ENCODE measurements around the gene E2F1.

E2F1 gene

DNA sequence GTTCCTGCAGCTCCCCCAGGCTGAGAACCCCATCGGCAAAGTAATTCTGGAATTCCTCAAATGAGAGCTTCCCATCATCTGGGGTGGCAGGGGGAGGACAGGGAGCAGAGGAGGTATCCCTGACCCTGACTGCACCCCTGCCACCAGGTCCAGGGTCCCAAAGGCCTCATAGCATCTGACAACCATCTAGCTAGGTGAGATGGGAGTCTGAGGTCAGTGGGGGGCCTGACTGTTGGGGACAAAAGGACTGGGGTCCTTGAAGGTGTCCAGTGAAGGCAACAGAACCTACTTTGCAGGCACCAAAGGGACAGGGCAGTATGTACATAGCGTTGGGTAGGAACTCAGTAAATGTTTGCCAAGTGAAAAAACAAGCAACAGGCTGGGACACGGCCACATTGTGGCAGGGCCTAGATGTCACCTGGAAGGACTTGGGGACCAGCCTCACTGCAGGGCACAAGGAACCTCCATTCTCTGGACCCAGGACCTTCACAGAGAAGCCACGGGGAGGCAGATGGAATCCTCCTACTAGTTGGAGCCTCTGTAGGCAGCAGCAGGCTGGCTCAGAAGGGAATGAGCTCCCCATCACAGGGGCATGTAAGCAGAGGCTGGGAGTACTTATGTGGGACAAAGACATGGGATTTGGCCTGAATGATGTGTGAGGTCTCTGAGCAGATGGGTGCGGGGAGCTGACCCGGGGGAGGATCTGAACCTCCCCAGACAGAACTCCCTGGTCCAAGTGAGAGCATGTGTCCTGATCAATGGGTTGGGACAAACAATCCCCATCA lies 15.3 kb downstream of the E2F1 start:
- no peak for DNase-seq

- no peak for DNase-seq
These were observed 16.1 kb downstream of the E2F1 start for GRCh38 chr20:33669873-33670640.

GRCh38 chr20:33669224-33669623 lies 17.0 kb downstream of the E2F1 start:
- DNase-seq, result no peak

DNA sequence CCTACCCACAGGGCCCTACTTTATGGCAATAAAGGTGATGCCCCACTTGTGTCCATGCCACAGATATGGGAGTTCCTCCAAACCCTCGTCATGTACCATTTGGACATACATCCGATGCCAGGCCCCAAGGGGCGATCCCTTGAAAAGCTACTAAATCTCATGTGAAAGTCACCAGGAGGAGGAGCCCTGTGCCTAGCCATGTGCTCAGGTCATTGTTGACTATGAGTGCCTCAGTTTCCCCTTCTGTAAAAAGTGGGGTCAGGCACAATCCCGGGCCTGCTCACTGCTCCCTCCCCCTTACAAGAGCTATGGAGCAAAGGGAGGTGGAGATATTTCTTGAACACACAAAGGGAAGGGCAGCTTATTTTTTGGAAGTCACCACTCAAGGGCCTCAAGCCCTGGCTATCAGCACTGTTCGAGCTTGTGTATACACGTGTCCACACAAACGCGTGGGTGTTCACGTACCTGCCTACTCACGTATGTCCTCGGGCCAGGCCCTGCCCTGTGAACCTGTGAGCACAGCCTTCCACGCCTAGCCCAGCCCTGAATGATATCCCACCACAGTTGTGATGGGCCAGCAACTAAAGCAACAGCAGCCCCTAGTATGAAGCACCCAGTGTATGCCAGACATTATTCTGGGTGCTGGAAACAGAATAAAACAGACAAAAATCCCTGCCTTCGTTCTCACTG lies 17.6 kb downstream of the E2F1 start:
- no peak for DNase-seq

GRCh38 chr20:33667676-33668465 lies 18.3 kb downstream of the E2F1 start:
- no peak for DNase-seq

DNA sequence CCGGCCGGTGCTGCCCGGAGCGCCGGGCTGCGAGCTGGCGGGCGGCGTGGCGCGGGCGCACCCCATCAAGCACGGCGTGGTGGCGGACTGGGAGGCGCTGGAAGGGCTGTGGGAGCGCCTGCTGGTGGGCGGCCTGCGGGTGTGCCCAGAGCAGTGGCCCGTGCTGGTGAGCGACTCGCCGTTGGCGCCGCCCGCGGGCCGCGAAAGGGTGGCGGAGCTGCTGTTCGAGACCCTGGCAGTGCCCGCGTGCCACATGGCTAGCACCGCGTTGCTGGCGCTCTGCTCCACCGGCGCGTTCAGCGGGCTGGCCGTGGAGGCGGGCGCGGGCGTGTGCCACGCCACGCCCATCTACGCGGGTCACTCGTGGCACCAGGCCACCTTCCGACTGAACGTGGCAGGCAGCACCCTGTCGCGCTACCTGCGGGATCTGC lies 18.9 kb downstream of the E2F1 start:
- no peak for DNase-seq

DNA sequence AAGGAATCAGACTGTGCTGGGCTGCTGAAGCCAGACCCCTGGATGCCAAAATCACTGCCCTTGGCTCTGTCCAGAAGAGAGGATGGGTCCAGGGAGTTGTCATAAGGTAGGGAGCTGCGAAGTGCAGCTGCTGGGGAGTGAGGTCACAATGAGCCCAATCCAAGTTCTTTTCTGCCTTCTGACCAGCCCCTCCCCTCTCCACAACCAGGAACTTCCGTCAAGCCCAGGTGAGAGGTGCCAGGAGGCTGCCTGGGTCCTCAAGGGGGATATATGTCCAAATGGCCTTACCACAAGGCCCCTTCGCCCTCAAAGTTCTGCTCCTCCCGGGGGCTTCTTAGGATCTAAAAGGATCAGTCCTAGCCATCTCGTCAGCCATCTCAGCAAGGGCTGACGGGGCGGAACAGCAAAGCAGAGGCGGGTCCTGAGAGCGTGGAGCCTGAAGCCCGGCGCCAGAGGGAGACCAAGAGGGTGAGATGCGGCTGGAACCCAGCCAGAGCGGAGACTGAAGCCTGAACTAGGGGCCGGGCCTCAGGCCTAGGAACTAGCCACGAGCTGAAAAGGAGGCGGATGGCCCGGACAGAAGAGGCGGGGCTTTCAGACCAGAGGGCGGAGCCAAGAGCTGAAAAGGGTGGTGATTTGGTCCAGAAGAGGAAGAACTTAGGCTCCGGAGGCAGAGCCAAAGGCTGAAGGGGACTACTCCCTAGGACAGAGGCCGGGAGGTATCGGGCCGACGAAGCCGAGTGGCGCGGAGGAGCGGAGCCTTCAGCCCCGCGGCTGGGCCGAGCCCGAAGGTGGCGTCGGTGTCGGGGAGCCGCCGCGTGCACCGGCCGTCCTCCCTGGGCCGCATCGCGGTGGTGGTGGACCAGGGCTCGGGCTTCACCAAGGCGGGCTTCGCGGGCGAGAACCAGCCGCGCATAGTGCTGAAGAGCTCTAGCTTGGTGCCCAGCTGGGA lies 19.6 kb downstream of the E2F1 start, which contains the start of gene ACTL10:
Gene ACTL10, plus strand, starts transcription at position 651 of the 952 bp plus-strand sequence. CDS start 555 bp downstream, outside the sequence.
- no peak for DNase-seq

- no peak for DNase-seq
These were observed 21.4 kb downstream of the E2F1 start for GRCh38 chr20:33664762-33665144.

GRCh38 chr20:33664085-33664761 lies 22.0 kb downstream of the E2F1 start:
- DNase-seq, result no peak

DNA sequence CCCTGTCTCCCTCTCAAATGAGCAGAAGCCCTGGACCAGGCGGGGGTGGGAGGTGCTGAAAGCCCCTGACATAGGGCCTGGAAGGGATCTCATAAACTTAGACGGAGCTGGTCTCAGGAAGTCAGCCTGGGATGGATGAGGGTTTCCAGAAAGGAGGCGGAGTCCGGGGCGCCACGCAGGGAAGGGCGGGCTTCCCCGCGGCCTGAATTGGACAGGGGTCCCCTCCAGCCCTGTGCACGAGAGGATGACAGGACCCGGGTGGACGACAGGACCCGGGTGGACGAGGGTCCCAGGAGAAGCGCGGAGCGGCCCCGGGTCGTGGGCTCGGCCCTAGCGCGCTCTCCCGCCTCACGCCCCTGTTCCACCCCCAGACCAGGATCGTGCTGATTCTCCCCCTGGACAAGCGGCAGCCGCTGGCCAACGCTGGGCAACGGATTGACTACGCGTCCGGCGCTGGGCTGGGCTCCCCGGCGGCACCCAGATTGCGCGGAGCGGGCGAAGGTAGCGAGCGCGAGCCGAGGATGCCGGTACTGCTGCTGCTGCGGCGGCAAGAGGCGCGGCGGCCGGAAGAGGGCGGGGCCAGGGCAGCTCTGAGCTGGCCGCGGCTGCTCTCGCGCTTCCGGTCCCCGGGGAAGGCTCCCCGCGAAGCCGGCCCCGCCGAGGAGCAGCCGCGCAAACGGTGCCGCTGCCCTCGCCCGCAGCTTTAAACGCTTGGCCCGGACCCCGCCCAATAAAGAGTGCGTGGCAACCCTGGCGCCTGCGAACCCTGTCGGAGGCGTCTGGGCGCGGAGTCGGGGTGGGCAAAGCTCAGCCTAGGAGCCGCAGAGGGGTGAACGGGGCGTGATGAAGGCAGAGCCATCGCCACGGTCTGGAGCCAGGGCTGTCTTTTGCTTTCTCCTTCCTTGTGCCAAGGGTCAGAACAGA lies 22.8 kb downstream of the E2F1 start:
- DNase-seq, result no peak

DNA sequence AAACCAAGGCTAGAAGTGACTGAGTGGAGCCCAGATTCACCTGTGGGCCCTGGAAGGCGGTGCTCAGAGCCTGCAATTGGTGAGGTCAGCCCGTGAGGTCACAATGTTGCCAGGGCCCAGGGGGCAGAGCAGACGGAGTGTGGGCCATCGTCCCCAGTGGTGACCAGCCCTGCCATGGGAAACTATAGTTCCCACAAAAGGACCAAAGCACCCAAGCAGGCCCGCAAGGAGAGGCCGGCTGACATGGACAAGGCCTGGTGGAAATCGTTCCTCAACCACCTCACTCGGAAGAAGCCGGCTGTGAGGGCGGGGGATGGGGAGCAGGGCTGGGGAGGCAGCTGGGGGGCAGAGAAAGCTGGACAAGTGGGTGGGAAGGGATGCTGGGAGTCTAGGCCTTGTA lies 24.0 kb downstream of the E2F1 start, which contains the start of gene C20orf144:
Gene C20orf144, plus strand, starts transcription at position 156 of the 400 bp plus-strand sequence. Its CDS starts 19 bp downstream, at position 175.
- DNase-seq, result no peak

DNA sequence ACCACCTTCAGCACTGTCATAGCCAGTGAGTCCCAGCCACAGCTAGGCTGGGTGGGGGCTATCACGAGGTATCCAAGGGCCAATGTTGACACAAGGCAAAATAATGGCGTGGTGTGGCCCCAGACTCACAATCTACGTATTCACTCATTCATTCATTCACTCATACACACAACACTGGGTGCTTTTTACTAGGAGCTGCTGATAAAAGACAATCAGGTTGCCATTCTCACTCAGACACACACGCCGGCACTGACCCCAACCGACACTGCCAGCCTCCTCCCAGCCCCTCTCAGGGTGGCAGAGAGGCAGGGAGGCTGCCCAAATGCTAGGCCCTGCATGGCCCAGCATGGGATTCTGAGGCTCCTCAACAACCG lies 25.5 kb downstream of the E2F1 start:
- no peak for DNase-seq

DNA sequence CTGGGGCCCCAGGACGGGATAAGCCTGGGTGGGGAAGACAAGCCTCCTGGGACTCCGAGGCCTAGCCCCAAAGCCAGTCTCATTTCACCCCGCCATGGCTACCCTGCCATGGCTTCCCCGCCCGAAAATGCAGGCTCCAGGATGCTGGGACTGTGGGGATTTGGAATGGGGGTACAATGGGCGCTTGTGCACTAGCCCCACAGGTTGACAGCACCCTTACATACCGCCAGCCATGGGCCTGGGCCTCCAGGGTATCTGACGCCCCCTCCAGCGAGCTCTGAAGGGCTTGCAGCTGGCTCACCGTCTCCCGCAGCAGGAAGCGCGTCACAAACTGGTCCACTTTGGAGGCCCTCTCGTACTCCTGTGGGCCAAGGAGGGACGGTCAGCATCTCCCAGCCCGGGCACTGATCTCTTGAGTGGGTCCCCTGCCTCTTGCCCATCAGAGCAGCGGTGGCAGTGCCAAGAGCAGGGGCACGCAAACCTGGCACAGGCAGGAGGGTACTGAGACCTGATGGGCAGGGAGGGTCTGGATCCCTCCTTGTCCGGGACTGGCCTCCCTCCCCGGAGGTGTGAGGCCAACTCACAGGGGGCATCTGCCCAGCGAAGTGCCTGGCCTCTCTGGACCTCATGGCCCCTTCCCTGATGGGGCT lies 26.0 kb downstream of the E2F1 start:
- no peak for DNase-seq

DNA sequence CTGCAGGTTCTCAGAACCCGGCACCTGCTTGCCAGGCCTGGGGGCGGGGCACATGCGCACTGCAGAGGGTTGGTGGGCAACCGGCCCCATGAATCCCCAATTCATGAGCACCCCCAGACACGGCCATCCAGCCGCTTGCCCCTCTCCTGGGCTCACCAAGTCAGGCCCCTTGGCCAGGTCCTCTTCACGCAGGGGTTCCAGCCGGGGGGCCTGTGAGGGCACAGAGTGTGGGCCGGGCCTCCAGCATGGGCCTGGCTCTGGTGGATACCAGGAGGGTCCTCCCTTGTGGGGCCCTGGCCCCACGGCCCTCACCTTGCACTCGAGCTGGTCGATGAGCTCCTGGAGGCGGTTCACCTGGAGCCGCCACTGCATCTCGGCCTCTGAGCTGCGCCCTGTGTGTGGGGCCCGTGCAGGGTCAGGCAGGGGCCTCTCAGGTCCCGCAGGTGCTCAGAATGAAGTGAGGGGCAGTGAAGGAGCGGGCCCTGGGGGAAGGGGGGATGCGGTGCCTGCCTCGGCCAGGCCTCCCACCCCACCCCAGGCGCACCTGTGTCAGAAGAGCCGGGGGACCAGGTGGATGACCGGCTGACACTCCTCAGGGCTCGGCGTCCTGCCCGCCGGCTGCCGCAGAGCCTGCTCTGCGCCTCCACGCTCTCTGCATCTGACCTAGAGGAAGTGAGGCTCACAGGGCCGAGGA lies 26.7 kb downstream of the E2F1 start:
- DNase-seq, result no peak

DNA sequence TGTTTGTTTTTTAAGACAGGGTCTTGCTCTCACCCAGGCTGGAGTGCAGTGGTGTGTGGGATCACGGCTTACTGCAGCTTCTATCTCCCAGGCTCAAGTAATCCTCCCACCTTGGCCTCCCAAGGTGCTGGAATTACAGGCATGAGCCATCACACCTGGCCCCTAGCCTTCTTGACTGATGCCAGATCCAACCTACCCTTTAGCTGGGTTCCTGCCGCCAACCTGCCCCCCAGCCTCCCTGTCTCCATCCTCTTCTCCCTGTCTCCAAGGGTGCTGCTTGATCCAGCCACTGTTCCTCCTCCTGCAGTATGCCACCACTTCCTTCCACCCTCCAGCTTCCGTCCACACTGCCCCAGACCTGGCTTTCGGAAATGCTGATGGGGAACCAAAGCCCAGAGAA lies 27.3 kb downstream of the E2F1 start:
- DNase-seq, result no peak

GRCh38 chr20:33658510-33658909 lies 27.7 kb downstream of the E2F1 start:
- no peak for DNase-seq

GRCh38 chr20:33657704-33658095 lies 28.5 kb downstream of the E2F1 start:
- no peak for DNase-seq

Data from NCI-H1694 (cell line).